AG09319 (cell line): ENCODE results near the gene COA7.

Experiments
- DNase-seq: peaks from one replicate; pipeline ENCODE4 v3.0.0-alpha.2; 2010; ENCODE audit warnings: low read depth; ENCODE audit errors: extremely low read depth
- TF ChIP-seq, protein P1 (sequence below): IDR thresholded peaks from 2 replicates; pipeline ENCODE4 v1.5.1; 2011; ENCODE audit warnings: low read depth, mild to moderate bottlenecking, inconsistent platforms, low read length, moderate library complexity

COA7 gene

GRCh38 chr1:52713590-52713989, 15.4 kb upstream of the COA7 start:
- TF ChIP-seq, protein P1, sequence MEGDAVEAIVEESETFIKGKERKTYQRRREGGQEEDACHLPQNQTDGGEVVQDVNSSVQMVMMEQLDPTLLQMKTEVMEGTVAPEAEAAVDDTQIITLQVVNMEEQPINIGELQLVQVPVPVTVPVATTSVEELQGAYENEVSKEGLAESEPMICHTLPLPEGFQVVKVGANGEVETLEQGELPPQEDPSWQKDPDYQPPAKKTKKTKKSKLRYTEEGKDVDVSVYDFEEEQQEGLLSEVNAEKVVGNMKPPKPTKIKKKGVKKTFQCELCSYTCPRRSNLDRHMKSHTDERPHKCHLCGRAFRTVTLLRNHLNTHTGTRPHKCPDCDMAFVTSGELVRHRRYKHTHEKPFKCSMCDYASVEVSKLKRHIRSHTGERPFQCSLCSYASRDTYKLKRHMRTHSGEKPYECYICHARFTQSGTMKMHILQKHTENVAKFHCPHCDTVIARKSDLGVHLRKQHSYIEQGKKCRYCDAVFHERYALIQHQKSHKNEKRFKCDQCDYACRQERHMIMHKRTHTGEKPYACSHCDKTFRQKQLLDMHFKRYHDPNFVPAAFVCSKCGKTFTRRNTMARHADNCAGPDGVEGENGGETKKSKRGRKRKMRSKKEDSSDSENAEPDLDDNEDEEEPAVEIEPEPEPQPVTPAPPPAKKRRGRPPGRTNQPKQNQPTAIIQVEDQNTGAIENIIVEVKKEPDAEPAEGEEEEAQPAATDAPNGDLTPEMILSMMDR, result no peak
- DNase-seq, result no peak

GRCh38 chr1:52709016-52709415, 10.9 kb upstream of the COA7 start:
- no peak for DNase-seq
- TF ChIP-seq, protein P1, result no peak

DNA sequence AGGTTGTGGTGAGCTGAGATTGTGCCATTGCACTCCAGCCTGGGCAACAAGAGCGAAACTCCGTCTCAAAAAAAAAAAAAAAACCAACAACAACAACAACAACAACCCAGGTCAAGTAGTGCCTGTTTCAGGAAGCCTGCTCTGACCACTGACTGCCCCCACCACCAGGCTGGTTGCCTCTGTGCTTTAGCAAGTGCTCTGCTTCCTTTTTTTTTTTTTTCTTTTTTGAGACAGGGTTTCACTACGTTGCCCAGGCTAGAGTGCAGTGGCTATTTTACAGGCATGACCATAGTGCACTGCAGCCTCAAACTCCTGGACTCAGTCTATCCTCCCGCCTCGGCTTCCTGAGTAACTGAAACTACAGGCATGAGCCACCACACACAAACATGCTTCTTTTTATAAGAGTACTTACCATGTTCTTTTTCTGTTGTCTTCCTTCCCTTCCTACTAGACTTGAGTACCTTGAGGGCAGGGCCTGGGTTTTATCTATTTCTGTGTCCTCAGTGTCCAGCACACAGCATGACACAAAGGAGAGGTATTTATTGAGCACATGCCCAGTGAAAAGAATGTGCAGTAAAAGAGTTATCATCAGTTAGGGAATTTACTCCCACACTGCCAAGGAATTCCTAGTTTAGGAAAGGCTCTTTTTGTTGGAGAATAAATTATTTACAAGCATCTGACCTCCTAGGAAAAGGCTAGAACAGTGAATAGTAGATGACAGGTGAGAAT, 9.9 kb upstream of the COA7 start:
- TF ChIP-seq, protein P1, result no peak
- DNase-seq, result no peak

- no peak for DNase-seq
- TF ChIP-seq, protein P1, result no peak
These were observed 9.1 kb upstream of the COA7 start for GRCh38 chr1:52706941-52707926.

- DNase-seq, result no peak
- TF ChIP-seq, protein P1, result no peak
These were observed 8.1 kb upstream of the COA7 start for GRCh38 chr1:52706136-52706670.

- TF ChIP-seq, protein P1, result no peak
- no peak for DNase-seq
These were observed 5.0 kb upstream of the COA7 start for GRCh38 chr1:52702886-52703787.
